ENCODE data around the gene IGIP. TPM values are rescaled to one million over a fixed set of nuclear protein-coding genes. Genes with fewer than 3 reads are reported as not detected.

The IGIP gene
- total RNA-seq, 1 donor from 2014 or later, result 2.6 TPM

- H3K27ac Mint-ChIP-seq, result no peak overlapping the region
- DNase-seq (ENCODE audit: extremely low spot score, unreplicated experiment), result no peak
These were observed 37.0 kb downstream of the IGIP start for GRCh38 chr5:140162781-140163180.

GRCh38 chr5:140165101-140165922 is 39.6 kb downstream of the IGIP start:
- no peaks in the 10 kb centered on the region for H3K9me3 Mint-ChIP-seq
- no peak for TF ChIP-seq CTCF (conservative IDR thresholded peaks at IDR 0.05)
- H3K27me3 Mint-ChIP-seq, result peaks cover 8% of the 10 kb centered on the region
- peak overlapping the region; percentile 85 for H3K27ac Mint-ChIP-seq
- H3K4me1 Mint-ChIP-seq (ENCODE audit: unreplicated experiment), result peaks cover 15% of the 10 kb centered on the region
- no peaks in the 10 kb centered on the region for H3K36me3 Mint-ChIP-seq
- no peak for DNase-seq (ENCODE audit: extremely low spot score, unreplicated experiment)
- no peak overlapping the region for H3K4me3 Mint-ChIP-seq

More at GRCh38 chr5:140162781-140163180, 37.0 kb downstream of the IGIP start:
- Mint-ChIP-seq H3K4me1 (ENCODE audit: unreplicated experiment) (peaks cover 10% of the 10 kb centered on the region), H3K27me3 (peaks cover 15% of the 10 kb centered on the region), H3K9me3 (no peaks in the 10 kb centered on the region), H3K4me3 (no peak overlapping the region), H3K36me3 (no peaks in the 10 kb centered on the region)
- no peak for TF ChIP-seq CTCF (conservative IDR thresholded peaks at IDR 0.05)

- H3K4me3 Mint-ChIP-seq, result no peak overlapping the region
- no peaks in the 10 kb centered on the region for H3K9me3 Mint-ChIP-seq
- DNase-seq (ENCODE audit: extremely low spot score, unreplicated experiment), result no peak
- peaks cover 5% of the 10 kb centered on the region for H3K27me3 Mint-ChIP-seq
- no peak for TF ChIP-seq CTCF (conservative IDR thresholded peaks at IDR 0.05)
- H3K36me3 Mint-ChIP-seq, result no peaks in the 10 kb centered on the region
- H3K27ac Mint-ChIP-seq, result no peak overlapping the region
- peaks cover 15% of the 10 kb centered on the region for H3K4me1 Mint-ChIP-seq (ENCODE audit: unreplicated experiment)
These were observed 40.2 kb downstream of the IGIP start for GRCh38 chr5:140165923-140166270.

- Mint-ChIP-seq H3K9me3 (no peaks in the 10 kb centered on the region), H3K4me3 (no peak overlapping the region), H3K27me3 (peaks cover 5% of the 10 kb centered on the region), H3K36me3 (no peaks in the 10 kb centered on the region), H3K27ac (no peak overlapping the region), H3K4me1 (ENCODE audit: unreplicated experiment) (peaks cover 15% of the 10 kb centered on the region)
- no peak for DNase-seq (ENCODE audit: extremely low spot score, unreplicated experiment)
- TF ChIP-seq CTCF (conservative IDR thresholded peaks at IDR 0.05), result no peak
These were observed 41.2 kb downstream of the IGIP start for GRCh38 chr5:140166911-140167310.

GRCh38 chr5:140168371-140168770 is 42.6 kb downstream of the IGIP start:
- peak; percentile 15 for DNase-seq (ENCODE audit: extremely low spot score, unreplicated experiment)
- Mint-ChIP-seq H3K36me3 (no peaks in the 10 kb centered on the region), H3K4me3 (no peak overlapping the region), H3K27ac (no peak overlapping the region), H3K9me3 (no peaks in the 10 kb centered on the region), H3K4me1 (ENCODE audit: unreplicated experiment) (peaks cover 15% of the 10 kb centered on the region), H3K27me3 (peaks cover 8% of the 10 kb centered on the region)
- no peak for TF ChIP-seq CTCF (conservative IDR thresholded peaks at IDR 0.05)

All from type B pancreatic cell (in vitro differentiated cells).